AG20443 (cell line): ENCODE results near the gene FAM20C.
A peak's percentile ranks its signal among the peaks of the same experiment; 100 is the strongest.
"Not testable (repeated sequence)": the region's sequence is repeated elsewhere in the genome, so short reads cannot be mapped to it uniquely, and the experiment has no call there.

Source experiments
- DNase-seq: peaks from one replicate; pipeline ENCODE4 v3.0.0; 2012; ENCODE audit warnings: low spot score, mixed read lengths

Gene FAM20C

DNA sequence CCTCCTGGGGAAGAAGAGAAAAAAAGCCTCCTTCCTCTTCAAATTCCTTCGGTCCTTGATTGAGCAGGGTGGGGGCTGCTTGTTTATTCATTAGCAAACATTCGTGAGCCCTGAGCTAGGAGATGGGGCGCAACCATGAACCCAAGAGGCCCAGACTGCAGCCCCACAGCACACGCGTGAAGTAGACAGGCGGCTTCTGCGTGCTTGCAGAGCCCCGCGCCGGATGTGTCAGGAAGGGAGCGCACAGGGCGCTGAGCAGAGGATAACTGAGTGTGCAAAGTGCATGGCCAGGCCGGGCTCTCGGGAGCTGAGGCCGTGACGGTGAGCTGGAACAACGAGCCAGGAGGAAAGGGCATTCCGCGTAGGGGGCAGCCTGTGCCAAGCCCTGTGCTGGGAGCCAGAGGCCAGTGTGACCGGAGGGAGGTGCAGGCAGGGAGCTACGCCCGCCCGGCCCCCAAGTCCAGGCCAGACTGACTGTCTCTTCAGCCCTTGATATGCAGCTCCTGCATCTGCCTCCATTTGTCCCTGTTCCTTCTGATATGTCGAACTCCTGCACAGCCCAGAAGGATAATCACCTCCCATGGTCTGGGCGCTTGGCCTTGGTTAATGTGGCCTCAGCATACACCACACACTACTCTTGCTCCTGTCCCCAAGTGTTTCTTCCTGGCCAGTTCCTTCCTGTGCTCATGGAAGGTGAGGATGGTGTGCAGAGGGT is 102.2 kb downstream of the FAM20C start:
- DNase-seq: no peak

DNA sequence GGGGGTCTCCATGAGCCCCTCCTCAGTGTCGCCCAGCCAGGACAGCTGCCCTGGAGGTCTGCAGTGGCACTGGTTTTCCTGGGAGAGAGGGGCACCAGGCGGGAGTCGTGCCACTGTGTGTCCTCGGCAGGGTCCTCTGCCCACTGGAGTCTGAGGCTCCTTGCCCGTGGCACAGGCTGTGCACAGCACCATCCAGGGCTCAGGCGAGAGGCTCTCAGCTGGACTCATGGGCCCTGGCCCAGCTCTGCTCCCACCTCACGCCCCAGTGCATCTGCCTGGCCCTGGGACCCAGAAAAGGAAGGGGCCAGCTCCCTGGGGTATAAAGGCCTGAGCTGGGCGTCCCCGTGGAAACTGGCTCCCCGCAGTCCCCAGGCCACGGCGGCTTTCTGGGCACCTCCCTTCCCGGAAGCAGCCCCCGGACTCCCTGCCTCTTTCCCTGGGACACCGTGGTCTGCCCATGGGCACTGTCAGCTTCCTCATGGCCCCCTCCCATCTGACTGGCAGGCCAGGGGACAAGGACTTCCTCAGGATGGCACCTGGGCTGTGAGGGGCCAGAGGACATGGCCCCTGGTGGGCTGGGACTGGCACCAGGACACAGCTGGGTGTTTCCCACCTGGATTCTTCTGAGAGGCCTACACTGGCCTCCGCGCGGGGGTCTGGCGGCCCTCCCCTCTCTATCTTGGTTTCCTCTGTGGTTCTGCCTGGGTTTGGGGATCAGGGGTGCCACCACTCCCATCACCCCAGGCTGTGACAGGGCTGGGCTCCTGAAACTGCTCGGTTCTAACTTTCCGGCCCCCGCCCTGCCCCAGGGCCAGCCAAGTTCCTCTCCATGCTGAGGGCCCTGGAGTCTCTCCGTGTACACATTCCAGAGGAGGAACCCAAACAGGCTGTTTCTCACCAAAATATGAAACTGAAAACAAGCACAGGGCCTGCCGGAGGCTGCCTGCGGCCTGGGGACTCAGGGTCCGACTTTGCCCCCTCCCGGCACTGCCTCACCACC is 103.1 kb downstream of the FAM20C start:
- peak; percentile 62 for DNase-seq

DNA sequence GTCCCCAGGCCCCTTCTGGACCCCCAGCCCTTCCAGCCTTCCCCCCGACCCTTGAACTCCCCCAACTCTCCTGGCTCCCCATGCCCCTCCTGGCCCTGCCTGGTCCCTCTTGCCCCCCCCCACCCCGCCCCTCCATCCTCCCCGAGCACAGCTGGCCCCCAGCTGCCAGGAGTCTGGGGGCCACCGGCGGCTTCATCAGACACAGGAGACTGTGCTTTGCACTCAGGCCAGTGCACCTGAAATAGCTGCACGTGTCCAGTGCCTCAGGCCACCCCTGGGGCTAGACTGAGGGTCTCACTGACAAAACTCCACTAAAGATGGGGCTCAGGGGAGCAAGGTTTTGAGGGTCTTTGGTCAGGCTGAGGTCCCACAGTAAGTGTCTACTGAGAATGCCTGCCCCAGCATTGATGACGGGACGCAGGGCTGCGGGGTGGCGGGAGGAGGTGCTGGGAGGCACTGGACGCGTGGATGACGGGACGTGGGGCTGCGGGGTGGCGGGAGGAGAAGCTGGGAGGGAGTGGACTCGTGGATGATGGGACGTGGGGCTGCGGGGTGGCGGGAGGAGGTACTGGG is 104.1 kb downstream of the FAM20C start:
- DNase-seq: no peak

DNA sequence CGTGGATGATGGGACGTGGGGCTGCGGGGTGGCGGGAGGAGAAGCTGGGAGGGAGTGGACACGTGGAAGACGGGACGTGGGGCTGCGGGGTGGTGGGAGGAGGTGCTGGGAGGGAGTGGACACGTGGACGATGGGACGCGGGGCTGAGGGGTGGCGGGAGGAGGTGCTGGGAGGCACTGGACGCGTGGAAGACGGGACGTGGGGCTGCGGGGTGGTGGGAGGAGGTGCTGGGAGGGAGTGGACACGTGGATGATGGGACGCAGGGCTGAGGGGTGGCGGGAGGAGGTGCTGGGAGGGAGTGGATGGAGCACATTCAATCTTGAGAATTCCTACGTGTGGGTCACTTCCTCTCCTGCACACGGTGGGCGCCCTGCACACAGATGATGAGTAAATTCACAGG is 104.8 kb downstream of the FAM20C start:
- DNase-seq: not testable (repeated sequence)

DNA sequence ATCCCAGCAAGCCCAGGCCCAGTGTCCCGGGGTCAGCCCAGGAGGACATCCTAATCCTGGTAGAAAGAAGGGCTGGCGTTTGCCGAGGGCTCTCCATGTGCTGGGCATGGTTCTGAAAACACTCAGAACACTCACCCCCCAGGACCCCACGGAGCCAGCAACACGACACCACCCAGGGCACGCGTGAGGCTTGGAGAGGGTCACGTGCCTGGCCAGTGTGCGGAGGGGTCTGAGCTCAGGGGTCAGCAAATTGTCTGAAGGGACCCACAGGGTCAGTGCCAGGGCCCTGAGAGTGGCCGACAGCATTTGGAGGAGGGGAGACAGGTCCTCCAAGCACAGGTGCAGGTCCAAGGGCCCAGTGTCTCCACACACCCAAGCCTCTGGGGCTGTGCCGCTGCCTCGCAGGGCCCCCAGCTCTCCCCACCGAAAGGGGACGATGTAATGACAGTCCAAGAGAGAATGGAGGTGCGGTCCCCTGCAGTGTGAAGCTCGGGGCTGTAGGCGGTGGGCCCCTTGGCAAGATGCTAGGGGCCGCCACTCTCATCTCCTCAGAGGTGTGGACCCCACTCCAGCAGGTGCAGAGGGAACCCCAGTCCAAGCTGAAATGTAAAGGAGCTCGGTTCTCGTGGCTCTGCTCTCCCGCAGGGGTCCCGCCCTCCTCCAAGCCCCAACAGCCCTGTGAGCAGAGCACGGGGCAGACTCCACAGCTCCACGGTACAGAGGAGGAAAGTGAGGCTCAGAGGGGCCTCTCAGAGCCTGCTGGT is 105.4 kb downstream of the FAM20C start:
- DNase-seq: no peak

DNA sequence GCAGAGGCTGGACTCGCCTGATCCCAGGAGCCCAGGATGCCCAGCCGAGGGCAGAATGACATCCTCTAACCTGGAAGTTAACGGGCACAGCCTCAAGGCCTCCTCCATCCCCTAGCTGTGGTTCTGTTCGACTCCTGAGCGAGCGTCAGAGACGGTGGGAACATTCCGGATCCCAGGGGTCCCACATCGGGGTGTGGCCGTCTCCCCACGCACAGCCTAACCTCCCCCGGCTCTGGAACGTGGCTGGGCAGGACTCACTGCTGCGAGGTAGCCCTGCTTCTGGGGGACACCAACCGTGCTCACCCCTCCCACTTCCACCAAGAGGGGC is 106.0 kb downstream of the FAM20C start:
- no peak for DNase-seq

DNA sequence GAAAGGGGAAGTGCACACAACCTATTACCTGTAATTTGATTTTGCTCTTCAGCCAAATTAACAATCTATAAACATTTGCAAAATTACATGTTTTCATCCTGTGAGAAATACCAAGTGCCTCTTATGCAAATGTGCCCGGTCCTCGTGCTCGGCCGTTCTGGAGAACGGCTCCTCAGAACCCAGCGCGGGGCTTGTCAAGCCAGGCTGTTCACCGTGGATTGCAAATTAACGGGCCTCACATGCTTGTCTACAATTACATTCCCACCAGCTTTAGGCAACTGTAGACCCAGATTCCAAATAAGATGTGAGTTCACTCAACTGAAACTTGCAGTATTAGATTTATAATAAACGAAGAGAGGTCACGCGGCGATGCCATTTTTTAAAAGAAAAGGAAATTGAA is 106.4 kb downstream of the FAM20C start:
- DNase-seq: no peak

DNA sequence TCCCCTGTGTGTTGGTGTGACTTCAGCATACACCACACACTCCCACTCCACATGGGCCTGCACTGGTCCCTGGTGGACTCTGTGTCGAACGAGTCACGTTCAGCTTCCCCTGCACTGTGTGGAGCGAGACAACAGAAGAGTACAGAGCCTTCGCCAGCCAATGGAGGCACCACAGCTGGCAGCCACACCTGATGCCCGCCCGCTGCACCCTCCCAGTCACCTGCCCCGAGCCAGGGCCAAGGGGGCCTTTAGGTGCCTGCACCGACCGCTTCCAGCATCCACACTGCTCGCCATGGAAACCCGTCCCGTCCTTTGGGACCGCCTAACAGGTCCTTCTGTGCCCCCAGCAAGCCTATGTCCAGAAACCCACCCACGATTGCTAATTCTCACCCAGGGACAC is 106.8 kb downstream of the FAM20C start:
- no peak for DNase-seq

DNA sequence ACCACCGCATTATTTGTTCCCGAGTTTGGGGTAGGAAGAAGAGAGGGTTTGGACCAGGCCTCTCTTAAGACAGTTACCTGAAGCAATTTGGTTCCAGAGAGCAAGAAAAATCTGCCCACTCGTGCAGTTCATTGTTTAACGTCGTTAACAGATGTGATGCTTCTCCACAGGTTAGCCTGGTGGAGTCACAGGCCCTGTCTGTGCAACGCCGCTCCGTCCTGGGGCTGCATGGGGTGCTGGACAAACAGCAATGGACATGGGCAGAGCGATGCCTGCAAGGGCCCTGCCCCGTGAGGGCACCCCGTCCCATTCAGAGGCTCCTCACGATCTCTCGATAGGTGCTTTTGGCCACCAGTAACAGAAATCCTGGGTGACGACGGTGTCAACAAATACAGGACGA is 107.3 kb downstream of the FAM20C start:
- DNase-seq: no peak

DNA sequence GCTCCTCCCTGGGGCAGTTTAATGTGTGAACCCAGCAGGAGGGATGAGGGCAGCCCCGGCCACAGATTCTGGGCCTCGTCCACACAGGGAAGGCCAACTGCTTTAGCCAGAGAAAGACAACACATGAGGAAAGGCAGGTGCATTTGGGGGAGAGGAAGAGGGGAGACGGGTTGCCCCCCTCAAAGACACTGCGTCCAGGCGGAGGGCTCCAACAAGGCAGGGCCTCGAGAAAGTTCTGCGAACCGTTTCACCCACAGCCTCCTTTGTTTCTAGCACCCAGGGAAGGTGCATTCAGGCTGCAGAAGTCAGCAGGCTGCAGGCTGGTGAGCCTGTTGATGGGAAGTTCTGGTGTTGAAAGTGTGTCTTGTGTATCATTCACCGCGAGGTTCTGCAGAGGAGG is 107.7 kb downstream of the FAM20C start:
- DNase-seq: no peak

DNA sequence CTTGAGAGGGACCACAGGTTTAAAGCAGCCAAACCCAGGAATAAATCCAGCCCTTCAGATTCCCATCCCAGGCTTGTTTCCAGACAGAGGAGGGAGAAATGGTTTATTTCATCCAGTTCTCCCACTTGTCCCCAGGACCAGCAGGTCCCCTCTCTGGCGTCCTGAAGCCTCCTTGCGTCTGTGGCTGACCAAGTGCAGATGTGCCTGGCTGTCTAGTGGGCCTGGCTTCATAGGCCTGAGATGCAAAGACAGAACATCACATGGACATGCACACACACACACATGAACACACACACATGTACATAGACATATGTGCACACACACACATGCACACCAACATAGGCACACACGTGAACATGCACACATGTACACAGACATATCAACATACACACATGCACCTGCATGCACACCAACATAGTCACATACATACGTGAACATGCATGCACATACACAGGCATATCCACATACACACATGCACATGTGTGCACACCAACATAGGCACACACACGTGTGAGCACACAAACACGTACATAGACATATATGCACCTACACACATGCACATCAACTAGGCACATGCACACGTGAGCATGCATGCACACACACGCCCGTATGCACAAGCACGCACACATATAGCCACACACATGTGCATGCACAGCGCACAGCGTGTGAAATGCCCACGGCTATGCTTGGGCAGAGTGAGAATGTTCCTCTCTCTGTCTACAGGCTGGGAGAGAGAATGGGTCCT is 108.3 kb downstream of the FAM20C start:
- DNase-seq: no peak

DNA sequence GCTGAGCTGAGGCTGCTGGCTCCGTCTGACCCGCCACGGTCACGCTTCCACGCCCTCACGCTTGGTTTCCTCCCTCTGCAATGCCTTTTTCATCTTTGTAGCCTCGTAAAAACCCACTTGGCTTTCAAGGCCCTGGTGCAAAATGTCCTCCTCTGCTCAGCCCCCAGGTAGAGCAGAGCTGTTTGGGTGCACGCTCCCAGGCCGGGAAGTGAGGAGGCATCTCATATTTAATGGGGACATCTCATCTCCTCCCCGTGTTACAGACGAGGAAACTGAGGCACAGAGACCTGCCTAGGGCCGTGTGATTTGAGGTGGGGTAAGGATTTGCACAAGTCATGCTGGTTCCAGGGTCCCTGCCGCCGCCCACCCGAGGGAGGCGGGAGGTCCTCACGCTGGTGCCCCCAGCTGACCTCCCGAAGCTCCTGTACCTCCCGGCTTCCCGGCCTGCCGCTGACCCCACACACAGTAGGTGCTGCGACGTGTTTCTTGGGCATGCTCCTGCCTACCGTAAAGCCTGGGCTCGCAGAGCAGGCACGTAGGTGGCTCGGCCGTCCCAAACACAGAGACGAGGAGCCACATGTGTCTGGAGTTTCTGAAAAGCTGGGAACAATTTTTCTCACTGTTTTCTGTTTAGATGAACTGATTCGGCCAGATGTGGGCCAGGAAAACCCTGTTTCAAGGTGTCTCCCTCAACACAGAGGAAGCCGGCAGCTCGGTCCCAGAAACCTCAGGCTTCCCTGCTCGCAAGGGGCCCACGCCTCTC is 109.1 kb downstream of the FAM20C start:
- DNase-seq: no peak

DNA sequence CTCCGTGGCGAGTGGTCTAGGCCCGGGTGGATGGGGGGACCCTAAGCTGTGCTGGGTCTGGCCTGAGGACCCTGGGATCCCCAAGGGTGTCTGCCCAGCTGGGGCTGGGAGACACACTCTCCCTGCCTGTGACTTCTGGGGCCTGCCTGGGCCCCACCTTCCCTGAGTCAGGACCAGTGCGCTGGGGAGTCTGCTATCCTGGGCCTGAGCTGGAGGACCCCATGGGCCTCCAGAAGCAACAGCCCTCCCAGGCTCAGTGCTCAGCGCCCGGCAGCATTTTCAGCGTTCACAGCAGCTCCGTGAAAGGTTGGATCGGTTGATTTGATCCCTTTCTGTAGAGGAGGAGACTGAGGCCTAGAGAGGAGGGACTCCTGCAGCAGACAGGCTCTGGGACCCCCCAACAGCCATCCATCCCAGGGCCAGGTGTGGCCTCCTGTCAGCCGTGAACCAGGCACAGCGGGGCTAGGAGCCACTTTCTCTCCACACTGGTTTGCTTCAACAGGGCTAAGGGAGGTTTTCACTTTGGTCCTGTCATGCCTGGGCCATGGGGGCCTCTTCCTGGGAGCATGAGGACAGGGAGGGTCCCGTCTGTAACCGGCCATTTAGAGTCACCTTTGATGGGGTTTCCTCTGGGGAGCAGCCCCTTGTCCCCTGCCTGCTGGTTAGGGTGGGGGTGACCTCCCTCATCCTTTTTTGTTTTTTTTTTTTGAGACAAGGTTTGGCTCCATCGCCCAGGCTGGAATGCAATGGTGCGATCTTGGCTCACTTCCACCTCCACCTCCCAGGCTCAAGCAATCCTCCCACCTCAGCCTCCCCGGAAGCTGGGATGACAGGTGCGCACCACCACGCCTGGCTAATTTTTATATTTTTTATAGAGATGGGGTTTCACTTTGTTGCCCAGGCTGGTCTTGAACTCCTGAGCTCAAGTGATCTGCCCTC is 110.0 kb downstream of the FAM20C start:
- no peak for DNase-seq

DNA sequence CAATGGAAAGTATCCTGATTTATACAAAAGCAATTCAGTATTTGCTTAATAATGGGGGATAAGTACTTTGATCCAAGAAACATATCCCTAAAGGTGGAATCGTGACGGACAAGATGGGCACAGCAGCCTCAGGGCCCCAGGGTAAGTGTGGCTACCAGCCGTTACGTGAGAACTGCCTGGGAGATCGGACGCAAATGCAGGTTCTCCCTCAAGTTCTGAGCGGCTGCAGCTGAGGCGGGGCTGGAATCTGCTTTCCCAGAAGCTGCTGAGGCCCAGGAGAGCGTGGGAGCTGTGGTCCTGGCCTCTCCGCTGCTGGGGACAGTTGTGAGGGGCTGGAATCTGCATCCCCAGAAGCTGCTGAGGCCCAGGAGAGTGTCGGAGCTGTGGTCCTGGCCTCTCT is 111.1 kb downstream of the FAM20C start:
- no peak for DNase-seq

DNA sequence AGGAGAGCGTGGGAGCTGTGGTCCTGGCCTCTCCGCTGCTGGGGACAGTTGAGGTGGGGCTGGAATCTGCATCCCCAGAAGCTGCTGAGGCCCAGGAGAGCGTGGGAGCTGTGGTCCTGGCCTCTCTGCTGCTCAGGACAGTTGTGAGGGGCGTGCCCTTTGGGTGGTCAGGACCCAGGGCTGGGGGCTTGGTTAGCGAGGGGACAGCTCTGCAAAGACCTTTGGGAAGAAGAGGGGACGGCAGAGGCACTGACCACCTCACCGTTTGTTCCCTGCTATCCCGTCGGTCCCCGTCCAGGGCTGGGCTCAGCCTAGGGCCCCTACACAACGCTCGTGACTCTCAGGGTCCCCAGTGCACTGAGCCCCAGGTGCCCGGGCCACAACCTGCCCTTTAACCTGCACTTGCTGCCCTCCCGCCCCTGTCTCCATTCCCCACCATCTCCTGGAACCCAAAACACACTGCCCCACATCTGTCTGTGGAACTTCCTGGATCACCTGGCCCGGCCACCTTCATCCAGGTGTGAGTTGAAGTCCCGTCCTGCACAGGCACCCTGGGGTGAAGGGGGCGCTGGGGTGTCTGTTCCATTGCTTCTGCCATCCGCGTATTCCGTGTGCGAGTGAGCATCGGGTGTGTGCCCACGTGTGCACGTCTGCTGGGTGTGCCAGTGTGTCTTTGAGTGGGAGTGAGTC is 111.7 kb downstream of the FAM20C start:
- no peak for DNase-seq

DNA sequence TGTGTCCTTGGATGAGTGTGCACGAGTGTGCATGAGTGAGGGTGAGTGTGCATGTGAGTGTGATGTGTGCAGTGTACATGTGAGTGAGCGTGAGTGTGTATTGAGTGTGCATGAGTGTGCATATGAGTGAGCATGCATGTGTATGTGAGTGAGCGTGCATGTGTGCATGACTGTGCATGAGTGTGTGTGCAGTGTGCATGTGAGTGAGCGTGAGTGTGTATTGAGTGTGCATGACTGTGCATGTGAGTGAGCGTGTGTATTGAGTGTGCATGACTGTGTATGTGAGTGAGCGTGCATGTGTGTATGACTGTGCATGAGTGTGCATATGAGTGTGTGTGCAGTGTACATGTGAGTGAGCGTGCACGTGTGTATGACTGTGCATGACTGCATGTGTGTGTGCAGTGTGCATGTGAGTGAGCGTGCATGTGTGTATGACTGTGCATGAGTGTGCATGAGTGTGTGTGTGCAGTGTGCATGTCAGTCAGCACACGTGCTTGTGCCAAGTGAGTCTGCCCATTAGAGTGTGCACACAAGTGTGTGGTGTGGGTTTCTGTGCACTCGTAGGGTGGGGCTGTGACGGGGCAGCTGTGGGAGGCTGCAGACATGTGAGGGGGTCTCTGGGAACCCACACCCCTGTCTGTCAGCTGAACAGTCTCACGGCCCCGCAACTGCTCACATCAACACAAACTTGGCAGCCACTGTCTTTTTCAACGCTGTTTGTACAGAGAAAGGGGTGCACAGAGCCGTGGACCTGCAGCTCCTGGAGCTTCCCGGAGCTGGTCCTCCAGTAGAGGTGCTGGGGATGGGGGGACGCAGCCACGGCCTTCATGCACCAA is 112.4 kb downstream of the FAM20C start:
- no peak for DNase-seq

DNA sequence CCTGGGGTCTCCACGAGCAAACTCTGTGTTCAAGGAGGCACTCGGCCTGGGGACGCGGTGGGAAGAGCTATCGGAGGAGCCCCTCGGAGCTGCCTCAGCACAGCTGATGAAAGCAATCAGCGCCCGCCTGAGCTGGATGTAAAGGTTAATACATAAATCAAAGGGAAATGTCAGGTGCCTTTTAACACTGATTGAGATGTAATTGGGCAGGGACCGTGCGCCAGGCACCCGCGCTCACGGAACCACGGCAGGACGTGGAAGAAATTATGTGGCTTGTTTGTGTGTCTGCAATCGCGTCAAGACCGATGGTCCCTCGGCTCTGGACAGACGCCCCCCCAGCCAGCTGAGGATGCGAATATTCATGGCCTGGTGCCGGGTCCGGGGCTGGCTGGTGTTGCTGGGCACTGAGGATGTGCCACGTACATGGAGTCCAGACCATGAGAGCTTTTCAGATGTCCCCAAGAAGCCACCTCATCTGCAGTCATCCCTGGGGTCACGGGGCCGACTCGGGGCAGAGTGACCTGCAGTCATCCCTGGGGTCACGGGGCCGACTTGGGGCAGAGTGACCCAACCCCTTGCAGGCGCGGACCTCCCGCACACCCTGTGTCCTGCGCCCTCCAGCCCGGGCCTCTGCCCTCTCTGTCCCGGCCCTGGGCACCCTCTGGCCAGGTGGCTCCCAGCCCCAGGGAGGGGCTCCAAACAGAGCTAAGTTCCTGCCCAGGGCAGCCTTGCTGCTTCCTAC is 113.2 kb downstream of the FAM20C start:
- no peak for DNase-seq
